GM12872 (cell line): ENCODE measurements around the gene AQP5.

Source experiments
- CTCF ChIP-seq: IDR thresholded peaks from 3 replicates; pipeline ENCODE4 v1.5.1; 2011; ENCODE audit warnings: low read depth, mild to moderate bottlenecking, low read length, moderate library complexity; ENCODE audit not compliant: insufficient read depth

AQP5 gene

DNA sequence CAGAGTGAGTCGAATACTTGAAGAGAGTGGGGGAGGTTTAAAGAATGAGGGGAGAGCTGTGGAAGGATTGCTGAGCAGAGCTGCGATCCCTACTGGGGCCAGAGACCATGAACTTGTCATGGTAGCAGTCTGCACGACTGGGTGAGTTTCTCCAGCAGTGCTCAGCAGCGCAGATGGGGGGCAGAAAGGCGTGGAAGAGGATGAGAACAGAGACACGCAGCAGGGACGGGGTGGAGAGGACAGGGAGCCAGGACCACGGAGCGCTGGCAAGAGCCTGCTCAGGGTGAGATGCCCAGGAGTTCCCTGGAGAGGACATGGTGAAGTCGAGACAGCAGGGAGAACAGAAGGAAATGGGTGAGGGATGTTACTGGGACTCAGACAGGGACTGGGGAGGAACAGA, 9.0 kb downstream of the AQP5 start:
- no peak for TF ChIP-seq CTCF

- no peak for TF ChIP-seq CTCF
These were observed 9.5 kb downstream of the AQP5 start for GRCh38 chr12:49971141-49971540.

DNA sequence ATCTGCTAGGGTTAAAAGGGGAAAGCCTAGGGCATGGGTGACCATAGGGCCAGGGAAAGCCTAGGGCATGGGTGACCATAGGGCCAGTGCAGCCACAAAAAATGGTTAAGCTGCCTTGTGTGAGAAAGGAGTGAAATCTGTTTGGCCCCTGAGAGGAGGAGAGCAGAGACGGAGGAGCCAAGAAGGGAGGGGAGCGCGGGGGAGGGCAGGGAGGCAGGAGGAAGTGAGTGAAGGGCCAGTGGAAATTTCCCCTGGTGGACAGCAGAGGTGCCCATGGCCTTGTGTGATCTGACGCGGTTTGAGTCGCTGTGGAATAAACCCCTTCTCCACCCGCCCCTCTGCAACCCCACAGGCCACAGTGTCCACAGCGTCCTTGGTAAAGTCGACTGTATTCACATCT, 10.5 kb downstream of the AQP5 start:
- no peak for TF ChIP-seq CTCF

GRCh38 chr12:49972641-49973360, 11.1 kb downstream of the AQP5 start, which contains the start of gene AQP6:
Gene AQP6, plus strand, starts transcription at chr12:49972947. Its CDS starts 227 bp downstream, at chr12:49973174.
- no peak for TF ChIP-seq CTCF

- no peak for TF ChIP-seq CTCF
These were observed 11.7 kb downstream of the AQP5 start for GRCh38 chr12:49973361-49973830.

- TF ChIP-seq CTCF, result no peak
These were observed 12.6 kb downstream of the AQP5 start for GRCh38 chr12:49974231-49974675.

GRCh38 chr12:49974677-49975317, 13.1 kb downstream of the AQP5 start:
- TF ChIP-seq CTCF, result no peak
